Left lung (tissue), 10 donors: ENCODE measurements around the gene FREM1. TPM values are rescaled to one million over a fixed set of nuclear protein-coding genes. Genes with fewer than 3 reads are reported as not detected.

ENCODE experiments used
- ATAC-seq: fragments of 200-7000 bp; cut with Tn5 transposase; one replicate; pipeline ENCODE4 v1.9.1; 2020; ENCODE audit warnings: moderate library complexity
- DNase-seq, 4 donors: peaks; one replicate each; pipeline ENCODE4 v3.0.0-alpha.2; 2013 to 2020
- H3K27ac ChIP-seq, 2 donors: fragments of 200-600 bp; sonication (generic) in 1 of 2; one replicate each; pipeline versions ENCODE4 v1.5.0 to v1.8.0; 2020 to 2021
- H3K27me3 ChIP-seq, 2 donors: fragments of 200-600 bp; sonication (generic) in 1 of 2; one replicate each; pipeline versions ENCODE4 v1.5.0 to v1.8.0; 2020 to 2021
- H3K36me3 ChIP-seq, 2 donors: fragments of 200-600 bp; sonication (generic) in 1 of 2; one replicate each; pipeline versions ENCODE4 v1.5.0 to v1.8.0; 2020 to 2021
- H3K4me1 ChIP-seq, 2 donors: fragments of 200-600 bp; one replicate each; pipeline ENCODE4 v1.8.0; 2021
- H3K4me3 ChIP-seq, 2 donors: fragments of 200-600 bp; sonication (generic) in 1 of 2; one replicate each; pipeline versions ENCODE4 v1.5.0 to v1.8.0; 2020 to 2021; ENCODE audit warnings: mild to moderate bottlenecking in 1 of 2
- H3K9me3 ChIP-seq, 2 donors: fragments of 200-600 bp; sonication (generic) in 1 of 2; one replicate each; pipeline versions ENCODE4 v1.5.0 to v1.8.0; 2020 to 2021
- intact Hi-C, 2 donors: fragments of 100-400 bp; cut with DNase I; formaldehyde crosslinking; loops; one replicate each; pipeline versions ENCODE4 v1.11.2 to v1.14.2; 2022
- polyA plus RNA-seq, 6 donors: library from polyadenylated mRNA; unstranded; fragments of 120-200 nt; gene quantifications; one replicate each; pipeline ENCODE4 v1.2.1, GENCODE V29; 2013; ENCODE audit not compliant: insufficient read length in 6 of 6
- total RNA-seq, 2 donors: library from RNA; stranded (reverse); fragmentation: NEBNext Ultra II Directional; extraction: Animal tissue kit (Norgen Biotek cat#: 25700); gene quantifications; one replicate each; pipeline ENCODE4 v1.2.1, GENCODE V29; 2021
- TF ChIP-seq, protein P1 (sequence below), 2 donors: fragments of 200-600 bp; sonication (generic) in 1 of 2; IDR thresholded peaks; one replicate each; pipeline versions ENCODE4 v1.5.0 to v1.8.0; 2021; ENCODE audit warnings: antibody characterized with exemption in 2 of 2
- donor health status: DM: no; HTN: yes; CAD: no.
- donor health status: DM: no; HTN: no; CAD: no.

Gene FREM1
- total and polyA plus RNA-seq, 8 donors: 2.4 to 104 (median 66.4) TPM

DNA sequence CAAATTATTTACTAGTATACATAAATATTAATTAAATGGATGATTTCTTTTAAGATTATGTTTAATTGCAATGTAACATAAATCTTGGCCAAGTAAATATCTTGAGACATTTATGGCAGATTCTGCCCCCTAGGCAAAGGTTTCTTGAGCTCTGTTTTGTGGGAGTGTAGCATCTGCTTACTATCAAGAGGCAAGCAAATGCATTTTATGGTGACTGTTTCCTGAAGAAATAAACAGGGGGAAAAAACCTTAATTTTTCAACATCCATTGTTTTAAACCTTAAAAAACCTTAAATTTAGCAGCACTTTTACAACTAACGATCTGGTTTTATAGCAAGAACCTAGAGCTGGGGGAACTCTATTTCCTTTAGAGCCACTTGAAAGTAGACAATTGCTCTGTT lies 25.7 kb upstream of the FREM1 start:
- H3K4me1 ChIP-seq: no peaks in the 10 kb centered on the region
- intact Hi-C loops: no loop called here
- H3K27ac ChIP-seq: no peak overlapping the region
- DNase-seq: no peak
- no peaks in the 10 kb centered on the region for H3K9me3 ChIP-seq
- ATAC-seq: no peak
- no peak overlapping the region for H3K4me3 ChIP-seq
- no peaks in the 10 kb centered on the region for H3K36me3 ChIP-seq
- no peaks in the 10 kb centered on the region for H3K27me3 ChIP-seq
- TF ChIP-seq, protein P1, sequence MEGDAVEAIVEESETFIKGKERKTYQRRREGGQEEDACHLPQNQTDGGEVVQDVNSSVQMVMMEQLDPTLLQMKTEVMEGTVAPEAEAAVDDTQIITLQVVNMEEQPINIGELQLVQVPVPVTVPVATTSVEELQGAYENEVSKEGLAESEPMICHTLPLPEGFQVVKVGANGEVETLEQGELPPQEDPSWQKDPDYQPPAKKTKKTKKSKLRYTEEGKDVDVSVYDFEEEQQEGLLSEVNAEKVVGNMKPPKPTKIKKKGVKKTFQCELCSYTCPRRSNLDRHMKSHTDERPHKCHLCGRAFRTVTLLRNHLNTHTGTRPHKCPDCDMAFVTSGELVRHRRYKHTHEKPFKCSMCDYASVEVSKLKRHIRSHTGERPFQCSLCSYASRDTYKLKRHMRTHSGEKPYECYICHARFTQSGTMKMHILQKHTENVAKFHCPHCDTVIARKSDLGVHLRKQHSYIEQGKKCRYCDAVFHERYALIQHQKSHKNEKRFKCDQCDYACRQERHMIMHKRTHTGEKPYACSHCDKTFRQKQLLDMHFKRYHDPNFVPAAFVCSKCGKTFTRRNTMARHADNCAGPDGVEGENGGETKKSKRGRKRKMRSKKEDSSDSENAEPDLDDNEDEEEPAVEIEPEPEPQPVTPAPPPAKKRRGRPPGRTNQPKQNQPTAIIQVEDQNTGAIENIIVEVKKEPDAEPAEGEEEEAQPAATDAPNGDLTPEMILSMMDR (IDR thresholded peaks at IDR 0.05): no peak

DNA sequence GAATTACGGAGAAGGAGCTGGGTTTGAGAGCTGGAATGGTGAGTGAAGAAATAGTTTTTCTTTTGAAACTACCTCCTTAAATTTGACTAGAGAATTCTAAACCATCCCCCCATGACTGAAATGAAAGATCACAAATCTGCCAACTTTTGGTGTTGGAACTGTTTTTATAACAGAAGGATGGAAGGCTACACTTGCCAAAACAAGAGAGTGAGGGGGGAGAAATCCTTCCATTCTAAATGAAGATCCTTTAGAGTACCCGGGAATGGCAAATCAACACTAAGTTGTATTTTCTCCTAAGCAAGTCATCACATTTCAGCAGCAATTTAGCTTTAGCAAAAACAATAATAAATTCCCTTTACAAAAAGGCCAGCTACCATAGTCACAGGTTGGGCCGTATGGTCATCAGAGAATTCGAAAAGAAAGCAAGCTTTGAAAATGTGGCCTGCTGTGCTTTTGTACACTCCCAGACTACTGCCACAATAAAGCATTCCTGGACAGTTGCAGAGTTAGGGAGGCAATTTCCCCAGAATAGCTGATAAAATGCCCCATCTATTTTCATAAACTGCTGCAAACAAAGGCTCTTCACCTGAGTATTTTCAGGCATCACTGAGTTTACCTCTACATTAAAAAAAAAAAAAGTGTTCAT lies 25.0 kb upstream of the FREM1 start:
- intact Hi-C loops: no loop called here
- Histone ChIP-seq H3K9me3 (no peaks in the 10 kb centered on the region), H3K36me3 (no peaks in the 10 kb centered on the region), H3K27ac (no peak overlapping the region), H3K4me3 (no peak overlapping the region), H3K4me1 (no peaks in the 10 kb centered on the region), H3K27me3 (no peaks in the 10 kb centered on the region)
- ATAC-seq: no peak
- DNase-seq: no peak
- TF ChIP-seq, protein P1 (IDR thresholded peaks at IDR 0.05): no peak

DNA sequence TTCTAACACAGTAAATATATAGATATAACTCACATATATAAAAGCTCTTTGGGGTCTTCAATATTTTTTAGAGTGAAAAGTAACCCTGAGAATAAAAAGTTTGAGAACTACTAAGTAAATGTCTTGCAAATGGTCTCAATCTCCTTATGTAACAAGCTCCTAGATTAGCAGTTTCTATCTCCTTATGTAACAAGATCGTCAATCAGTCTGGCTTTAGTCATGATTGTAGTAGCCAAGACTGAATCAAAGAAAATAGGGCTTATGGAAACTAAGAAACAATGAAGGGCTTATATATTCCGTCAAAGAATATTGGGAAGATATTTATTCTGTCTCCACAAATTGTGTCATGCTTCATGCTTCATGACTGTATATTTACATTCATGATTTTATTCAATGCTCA lies 22.4 kb upstream of the FREM1 start:
- Histone ChIP-seq H3K36me3 (no peaks in the 10 kb centered on the region), H3K27me3 (no peaks in the 10 kb centered on the region), H3K4me3 (no peak overlapping the region), H3K4me1 (no peaks in the 10 kb centered on the region), H3K9me3 (no peaks in the 10 kb centered on the region), H3K27ac (no peak overlapping the region)
- no peak for DNase-seq
- intact Hi-C loops: no loop called here
- TF ChIP-seq, protein P1 (IDR thresholded peaks at IDR 0.05): no peak
- ATAC-seq: no peak

DNA sequence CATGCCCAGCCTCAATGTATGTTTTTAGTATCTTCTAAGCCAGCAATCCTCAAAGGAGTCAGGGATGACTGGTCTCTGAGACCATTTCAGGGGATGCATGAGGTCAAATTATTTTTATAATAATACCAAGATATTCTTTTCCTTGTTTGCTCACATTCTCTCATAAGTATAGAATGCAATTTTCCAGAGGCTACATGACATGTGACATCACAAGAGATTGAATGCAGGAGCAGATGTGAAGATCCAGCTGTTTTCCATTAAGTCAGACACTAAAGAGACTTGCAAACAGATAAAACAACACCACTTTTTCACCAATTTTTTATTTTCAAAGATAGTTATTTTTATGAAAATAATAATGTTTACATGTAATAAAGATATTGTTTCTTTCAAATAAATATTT lies 22.0 kb upstream of the FREM1 start:
- no peaks in the 10 kb centered on the region for H3K36me3 ChIP-seq
- H3K27ac ChIP-seq: no peak overlapping the region
- no peak for ATAC-seq
- no peaks in the 10 kb centered on the region for H3K27me3 ChIP-seq
- DNase-seq: no peak
- intact Hi-C loops: no loop called here
- TF ChIP-seq, protein P1 (IDR thresholded peaks at IDR 0.05): no peak
- no peaks in the 10 kb centered on the region for H3K9me3 ChIP-seq
- no peaks in the 10 kb centered on the region for H3K4me1 ChIP-seq
- no peak overlapping the region for H3K4me3 ChIP-seq

DNA sequence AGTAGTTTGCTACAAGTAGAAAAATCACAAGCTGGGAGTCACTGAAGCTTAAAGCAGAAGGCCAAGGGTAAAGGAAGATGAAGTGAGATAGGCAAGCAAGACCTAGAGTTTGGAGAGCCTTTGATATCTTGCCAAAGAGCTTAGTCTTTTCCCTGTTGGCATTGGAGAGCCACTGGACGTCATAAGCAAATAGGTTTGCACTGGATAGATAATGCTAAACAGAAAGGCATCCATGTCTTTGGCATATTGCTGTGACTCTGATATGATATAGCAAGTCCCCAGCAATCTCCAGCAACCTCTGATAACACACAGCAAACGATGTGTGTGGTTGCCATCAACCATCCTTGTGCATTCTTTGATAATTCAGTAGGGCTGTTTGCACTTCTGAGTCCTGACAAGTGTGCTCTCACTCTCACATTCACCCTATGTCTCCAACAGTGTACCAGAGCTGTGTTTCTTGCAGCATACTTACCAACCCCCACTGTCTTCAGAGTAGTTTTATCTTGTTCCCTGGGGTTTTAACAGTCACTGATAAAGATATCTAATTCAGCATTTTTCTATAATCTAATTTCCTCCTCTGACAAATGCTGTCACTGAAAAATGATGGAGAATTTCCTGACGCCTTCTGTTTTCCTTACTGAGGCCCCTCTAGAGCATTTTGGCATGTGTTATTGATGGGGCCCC lies 16.9 kb upstream of the FREM1 start:
- Histone ChIP-seq H3K27ac (no peak overlapping the region), H3K36me3 (no peaks in the 10 kb centered on the region), H3K9me3 (no peaks in the 10 kb centered on the region), H3K27me3 (no peaks in the 10 kb centered on the region), H3K4me3 (no peak overlapping the region), H3K4me1 (no peaks in the 10 kb centered on the region)
- TF ChIP-seq, protein P1 (IDR thresholded peaks at IDR 0.05): no peak
- DNase-seq (no peak), ATAC-seq (no peak)
- intact Hi-C loops: no loop called here
